NCI-H1436 treated with DMSO at 0.1 percent for 48 hours (cell line): ENCODE measurements around the gene DBN1.
"Not testable (repeated sequence)": the region's sequence is repeated elsewhere in the genome, so short reads cannot be mapped to it uniquely, and the experiment has no call there.

Experiments
- DNase-seq: peaks from one replicate; lab custom pipeline; 2025; lab: John Stamatoyannopoulos, UW

DBN1 gene

DNA sequence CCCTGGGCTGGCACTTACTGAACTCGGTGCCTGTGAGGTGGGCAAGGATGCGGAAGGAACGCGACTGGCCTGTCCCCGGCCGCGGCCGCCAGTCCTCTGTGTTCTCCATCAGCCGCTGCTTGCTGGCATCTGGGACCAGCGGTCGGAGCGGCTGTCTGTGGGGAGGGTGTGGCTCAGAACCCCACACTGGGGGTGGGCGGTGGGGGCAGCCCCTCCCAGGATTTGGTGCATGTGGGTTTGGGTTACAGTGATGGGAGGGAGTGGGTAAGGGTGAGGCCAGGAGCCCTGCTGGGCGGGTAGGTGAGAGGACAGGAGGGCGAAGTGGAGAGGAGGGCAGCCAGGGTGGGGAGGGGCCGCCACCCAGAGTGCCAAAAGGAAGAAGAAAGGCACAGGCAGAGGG is 17.6 kb upstream of the DBN1 start:
- DNase-seq, result no peak

DNA sequence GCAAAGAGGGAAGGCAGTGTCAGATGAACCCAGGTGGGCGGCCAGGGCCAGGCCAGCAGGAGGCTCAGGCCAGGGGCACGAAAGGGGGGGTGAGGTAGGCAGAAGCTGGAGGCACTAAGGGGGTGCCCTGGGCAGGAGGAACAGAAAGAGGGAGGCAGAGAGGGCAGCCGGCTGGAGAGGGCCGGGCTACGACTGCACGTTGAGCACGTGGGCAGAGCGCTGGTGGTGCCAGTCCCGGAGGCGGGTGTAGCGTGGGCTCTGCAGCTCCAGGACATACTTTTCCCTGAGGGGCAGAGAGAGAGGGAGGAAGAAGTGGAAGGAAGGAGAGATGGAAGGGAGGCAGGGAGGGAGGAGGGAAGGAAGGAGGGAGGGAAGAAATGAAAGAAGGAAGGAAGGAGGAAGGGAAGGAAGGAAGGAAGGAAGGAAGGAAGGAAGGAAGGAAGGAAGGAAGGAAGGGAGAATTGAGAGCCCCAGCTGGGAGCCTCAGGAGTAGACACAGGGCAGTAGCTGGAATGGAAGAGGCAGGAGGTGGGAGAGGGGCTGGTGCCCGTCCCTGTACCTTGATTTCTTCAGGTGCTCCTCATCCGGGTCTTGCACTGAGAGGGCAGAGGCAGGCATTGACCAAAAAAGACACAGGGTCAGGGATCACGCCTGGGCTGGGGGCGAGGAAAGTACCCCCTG is 17.0 kb upstream of the DBN1 start:
- no peak for DNase-seq

DNA sequence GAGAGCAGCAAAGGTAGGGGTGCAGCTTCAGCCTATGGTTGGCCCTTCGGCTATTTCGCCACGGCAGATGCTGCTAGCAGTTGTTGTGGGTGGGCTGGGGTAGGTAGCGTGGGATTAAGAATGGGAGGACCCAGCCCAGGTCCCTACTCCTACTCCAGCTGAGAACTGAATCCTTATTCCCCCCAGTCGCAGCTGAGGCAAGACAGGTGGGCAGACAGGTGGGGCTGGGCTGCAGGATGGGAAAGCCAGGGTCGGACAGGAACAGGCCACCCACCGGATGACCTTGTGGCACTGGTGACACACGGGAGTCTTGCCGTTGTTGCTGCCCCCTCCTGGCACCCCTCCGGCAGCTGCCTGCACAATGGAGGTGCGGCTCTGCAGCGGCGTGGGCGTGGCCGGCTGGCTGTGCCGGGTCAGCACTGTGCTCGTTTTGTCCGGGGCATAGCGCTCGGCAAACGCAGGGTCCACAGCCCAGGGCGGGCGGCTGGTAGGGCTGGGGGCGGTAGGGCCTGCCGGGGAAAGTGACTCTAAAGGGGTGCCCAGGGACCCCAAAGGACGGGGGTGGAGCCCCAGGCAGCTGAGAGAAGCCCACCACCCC is 15.8 kb upstream of the DBN1 start:
- DNase-seq, result no peak

DNA sequence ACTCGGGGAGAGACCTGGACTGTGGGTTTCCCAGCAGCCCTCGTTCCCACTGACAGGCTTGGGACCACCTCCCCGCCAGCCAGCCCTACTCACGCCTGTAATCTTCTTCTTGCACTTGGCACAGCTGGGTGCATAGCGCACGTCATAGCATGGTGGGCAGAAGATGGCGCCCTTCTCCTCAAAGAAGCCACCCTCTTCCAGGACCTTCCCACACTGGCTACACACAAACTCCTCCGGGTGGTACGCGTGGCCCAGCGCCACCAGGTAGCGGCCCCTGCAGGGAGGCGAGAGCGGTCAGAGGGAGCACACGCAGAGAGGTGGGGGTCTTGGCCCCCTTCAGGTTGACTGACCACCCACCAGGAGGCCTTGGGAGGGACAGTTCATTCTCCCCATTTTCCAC is 14.5 kb upstream of the DBN1 start:
- no peak for DNase-seq

DNA sequence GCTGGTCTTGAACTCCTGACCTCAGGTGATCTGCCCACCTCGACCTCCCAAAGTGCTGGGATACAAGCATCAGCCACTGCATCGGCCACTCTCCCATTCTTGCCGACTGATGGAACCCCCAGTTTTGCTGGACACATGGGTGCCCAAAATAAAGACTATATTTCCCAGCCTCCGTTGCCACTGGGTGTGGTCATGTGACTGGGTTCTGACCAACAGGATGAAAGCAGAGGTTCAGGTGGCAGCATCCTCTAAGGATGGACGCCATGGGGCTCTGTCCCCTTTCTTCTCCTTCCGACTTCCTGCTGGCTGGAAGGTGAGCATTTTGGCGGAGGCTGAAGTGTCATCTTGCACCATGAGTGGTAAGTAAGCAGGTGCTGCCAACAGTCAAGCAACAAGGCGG is 13.7 kb upstream of the DBN1 start:
- no peak for DNase-seq

DNA sequence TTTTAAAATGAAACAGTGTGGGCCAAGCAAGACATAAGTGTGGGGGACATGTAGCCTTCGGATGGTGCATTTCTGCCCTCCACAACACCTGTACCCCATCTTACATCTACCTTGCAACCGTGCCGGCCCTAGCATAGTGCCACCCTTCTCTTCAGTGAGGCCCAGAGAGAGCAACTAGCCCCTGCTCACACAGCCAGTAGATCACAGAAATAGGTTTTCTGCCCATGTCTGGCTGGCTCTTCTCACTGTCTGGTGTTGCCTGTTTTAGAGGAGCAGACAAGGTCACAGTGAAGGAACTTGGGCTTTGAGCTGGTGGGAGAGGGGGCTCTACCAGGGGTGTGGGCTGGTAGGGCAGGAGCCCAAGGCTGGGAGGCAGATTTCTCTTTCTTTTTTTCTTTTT is 12.8 kb upstream of the DBN1 start:
- no peak for DNase-seq

DNA sequence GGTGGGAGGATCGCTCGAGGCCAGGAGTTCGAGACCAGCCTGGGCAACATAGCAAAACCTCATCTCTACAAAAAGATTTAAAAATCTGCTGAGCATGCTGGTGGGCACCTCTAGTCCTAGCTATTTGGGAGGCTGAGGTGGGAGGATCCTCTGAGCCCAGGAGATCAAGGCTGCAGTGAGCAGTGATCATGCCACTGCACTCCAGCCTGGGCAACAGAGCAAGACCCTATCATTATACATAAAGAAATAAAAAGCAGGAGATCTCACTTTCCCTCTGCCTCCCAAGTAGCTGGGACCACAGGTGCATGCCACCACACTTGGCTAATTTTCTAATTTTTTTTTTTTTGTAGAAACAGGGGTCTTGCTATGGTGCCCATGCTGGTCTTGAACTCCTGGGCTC is 12.3 kb upstream of the DBN1 start:
- DNase-seq, result not testable (repeated sequence)

DNA sequence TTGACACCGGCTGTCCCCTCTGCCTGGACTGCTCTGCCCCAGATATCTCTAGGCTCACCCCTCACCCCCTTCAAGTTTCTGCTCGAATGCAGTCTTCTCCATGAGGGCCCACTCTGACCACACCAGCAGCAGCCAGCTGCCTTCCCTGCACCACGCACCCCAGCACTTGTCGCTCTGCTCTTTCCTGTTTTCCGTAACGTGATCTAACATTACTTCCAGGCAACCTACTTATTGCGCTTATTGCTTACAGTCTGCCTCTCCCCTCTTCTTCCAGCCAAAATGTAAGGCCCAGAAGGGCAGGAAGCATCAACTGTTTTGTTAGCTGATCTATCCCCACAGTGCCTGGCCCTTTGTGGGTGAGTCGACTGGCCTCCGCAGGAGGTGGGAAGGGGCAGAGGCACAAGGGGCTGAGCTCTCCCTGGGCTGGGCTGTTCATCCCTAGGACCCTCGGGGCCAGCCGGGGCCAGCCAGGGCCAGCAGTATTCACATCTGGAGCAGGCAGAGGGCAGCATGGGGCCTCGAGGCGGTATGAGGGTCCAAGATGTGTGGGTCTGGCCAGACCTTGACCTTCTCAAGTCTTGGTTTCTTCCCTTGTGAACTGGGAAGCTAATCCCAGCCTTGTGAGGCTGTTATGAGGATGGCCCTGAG is 11.6 kb upstream of the DBN1 start:
- DNase-seq, result no peak

DNA sequence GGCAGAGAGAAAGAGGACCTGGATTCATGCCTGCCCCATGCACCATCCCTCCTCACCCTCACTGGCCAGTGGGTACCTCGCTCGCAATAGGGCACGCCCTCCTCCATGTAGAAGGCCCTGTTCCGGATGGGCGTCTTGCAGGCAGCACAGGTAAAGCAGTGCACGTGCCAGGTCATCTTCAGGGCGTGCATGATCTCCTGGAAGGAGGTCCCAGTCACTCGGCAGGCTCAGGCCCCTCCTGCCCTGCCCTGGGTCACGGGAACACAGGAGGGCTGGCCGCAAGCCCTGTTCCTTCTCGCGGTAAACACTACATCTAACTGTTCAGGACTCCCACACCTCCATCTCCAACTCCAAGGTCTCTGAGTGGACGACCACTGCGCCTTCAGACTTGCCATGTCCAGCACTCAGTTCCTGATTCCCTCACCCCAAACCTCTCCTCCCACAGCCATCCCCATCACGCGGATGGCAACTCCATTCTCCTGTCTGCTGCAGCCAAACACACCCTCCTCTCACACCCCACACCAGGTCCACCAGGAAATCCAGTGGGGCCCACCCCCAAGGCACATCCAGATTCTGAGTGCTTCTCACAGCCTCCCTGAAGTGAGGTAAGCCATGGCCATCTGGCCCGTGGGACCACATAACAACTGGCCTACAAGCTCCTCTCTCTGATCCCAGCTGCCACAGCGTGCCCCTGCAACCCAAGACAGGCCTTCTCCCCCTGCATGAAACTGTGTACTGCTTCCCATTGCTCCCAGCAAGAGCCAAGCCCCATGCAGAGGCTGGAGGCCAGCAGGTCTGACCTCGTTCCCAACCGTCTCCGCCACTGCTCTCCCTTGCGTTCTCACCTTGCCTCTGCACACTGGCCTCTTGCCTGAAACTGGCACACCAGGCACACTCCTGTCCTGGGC is 10.8 kb upstream of the DBN1 start:
- DNase-seq, result no peak

DNA sequence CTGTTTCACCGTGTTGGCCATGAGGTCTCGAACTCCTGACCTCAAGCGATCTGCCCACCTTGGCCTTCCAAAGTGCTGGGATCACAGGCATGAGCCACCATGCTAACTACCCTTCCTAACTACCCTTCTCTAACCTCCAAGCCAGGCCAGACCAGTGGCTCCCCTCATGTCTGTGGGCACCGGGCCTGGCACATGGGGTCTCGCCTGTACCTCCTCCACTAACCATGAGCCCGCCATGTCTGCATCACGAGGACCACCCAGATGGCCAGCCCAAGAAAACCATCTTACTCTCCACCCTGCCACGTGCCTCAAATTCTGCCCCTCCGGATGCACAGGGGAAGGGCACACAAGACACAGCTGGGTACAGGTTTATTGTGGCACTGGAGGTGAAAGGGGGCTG is 9.6 kb upstream of the DBN1 start:
- no peak for DNase-seq

DNA sequence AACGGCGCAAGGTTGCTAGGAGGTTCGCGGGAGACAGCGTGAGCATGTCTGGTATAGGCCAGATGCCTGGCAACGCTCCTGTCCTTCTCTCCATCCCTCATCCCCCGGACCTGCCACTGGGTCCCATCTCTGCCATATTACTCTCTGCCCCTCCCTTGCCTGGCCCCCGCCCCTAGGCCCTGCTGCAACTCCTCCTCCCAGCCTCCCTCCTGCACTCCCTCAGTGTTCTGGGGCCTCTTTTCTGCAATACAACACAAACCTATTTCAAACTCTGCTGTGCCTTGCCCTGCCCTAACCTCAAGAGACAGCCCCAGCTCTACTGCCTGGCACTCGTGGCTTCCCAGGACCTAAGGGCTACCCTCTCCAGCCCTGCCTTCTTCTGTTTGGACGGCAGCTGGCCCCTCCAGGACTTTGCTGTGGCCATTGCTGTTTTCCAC is 8.9 kb upstream of the DBN1 start:
- DNase-seq, result no peak

DNA sequence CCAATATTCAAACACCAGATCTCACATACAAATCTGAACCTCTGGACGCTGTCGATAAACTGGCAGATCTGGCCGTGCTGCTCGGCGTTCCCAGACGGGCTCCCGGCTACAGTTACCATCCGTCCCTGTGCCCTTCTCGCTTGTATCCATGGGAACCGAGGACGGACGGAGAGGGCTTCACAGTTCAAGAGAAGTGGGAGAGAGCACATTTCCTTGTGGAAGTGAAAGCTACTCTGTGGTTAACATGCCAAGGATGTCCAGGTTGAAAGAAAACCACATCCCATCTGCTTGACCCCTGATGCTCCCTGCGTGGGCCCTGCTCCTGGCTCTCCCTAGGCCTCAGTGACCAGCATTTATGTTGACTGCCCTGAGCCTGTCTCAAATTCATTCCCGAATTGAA is 6.3 kb upstream of the DBN1 start:
- DNase-seq, result no peak

DNA sequence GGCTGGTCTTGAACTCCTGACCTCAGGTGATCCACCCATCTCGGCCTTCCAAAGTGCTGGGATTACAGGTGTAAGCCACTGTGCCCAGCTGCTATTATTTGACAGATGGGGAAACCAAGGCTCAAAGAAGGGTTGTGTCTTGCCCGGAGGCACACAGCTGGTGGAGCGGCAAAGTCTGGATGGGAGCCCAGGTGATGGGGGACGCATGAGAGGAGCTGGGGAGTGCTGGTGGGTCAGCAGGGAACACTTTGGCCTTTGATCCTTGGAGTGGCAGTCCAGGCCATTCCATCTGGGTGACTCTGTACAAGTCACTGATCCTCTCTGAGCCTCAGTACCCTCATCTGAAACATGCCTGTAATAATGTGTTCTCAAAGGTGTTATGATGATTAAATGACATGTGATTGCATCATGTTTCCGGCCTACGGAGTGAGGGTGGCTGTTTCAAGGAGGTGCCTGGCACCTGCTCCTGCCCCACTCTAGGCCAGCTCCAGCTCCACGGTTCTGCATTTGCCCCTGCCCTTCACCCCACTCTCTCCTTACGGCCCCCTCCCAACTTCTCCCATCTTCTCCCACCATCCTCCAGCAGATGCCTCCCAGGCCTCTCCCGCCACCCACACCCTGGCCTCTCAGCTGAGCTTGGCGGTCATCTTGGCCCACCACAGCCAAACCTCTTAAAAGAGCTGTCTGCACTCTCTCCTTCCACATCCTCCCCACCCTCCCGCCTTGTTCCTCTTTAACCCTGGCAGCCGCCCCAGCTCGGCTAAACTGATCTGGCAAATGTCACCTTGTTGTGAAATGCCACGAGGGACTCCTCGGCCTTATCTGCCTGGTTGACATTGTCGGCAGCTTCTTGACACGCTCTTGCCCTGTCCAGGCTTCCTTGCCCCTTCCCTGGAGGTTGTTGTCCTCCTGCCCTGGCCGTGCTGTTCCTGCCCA is 5.5 kb upstream of the DBN1 start:
- DNase-seq, result no peak

DNA sequence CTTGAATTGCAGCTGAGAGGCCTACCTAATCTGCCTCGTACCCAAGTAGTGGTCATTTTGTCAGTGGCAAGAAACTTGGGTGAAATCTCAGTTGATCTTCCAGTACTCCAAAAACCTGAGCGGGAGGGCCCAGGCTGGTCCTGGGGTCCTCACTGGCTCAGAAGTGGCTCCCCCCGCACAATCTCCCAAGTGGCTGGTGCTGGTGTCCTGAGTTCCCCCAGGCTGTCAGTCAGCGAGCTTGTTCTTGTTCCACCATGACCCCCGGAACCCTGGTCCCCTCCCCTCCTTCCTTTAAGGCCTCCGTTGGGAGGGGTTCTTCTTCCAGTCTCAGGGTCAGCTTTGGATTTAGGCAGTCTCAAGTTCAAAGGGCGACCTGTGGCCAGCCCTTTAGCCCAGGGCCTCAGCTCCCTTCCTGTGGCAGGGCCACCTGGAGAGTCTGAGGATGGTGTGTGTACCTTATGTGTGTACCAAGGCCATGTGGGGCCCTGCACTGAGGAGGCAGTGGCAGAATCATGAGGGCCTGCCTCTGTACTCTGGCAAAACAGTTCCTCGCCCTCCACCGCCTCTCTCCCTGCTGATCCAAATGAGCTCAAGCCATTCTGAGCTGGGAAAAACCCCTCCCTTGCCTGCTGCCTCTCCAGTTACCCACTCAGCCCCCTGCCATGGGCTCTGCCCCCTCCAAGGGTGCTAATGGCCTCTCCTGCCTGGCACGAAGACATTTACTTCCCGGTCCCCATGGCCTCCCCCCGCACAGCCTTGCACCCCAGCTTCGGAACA is 4.5 kb upstream of the DBN1 start:
- no peak for DNase-seq

DNA sequence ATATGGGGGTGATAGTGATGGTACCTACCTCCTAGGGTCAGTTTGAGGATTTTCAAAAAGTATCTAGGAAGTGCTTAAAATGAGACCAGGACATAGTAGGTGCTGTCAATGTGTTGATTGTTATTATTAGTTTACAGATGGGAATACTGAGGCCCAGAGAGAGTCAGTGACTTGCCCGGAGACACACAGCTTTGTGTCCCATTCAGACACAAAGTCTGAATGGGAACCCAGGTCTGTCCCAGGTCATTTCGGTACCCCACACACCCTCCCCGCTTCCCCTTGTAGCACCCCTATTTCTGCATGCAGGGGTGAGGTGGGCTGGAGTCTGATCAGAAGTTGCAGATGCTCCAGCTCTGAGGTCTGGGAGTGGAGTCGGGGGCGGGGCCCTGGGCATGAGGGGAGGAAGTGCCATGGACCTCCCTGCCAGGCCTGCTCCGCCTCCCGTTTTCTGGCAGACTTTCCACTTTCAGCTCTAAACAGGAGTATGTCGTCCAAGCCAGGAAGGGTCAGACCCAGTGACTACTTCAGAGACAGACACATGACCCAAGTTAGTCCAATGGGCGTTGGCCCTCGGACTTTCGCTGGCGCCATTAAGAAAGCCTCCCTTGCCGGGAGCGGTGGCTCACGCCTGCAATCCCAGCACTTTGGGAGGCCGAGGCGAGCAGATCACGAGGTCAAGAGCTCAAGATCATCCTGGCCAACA is 3.2 kb upstream of the DBN1 start:
- DNase-seq, result no peak

DNA sequence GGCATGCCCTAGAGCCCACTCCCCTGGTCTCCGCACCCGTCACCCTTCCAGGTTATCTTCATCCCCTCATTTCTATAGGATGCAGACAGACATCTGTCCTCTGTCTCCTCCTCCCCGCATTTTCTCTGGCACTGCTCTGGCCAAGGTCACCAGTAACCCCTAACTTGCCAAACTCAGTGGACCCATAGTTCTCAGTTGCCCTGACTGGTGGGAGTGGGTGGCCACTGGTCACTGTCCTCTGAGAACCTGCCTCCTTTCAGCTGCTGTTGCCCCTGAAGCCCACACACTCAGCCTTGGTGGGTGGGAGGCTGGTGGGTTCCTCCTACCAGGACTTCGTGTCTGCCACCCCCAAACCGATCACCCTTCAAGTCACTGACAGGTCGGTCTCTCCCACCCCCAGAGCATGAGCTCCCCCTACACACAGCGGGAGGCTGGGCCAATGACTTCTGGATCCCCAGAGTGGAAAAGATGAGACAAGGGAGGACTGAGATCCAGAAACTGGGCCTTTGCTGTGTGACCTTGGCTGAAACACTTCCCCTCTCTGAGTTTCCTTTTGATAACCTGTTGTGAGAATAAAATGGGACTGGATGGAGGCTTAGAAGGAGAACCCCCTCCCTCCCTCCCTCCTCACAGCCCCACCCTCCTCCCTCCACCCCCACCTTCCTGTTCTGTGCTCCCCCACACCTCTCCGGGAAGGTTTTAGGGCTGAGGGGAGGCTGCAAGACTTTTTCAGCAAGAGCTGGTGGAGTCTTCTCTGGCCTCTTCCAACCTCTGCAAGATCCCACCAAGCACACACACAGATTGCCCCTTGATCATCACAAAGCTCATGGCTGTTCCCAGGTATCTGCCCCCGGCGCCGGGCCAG is 2.4 kb upstream of the DBN1 start:
- no peak for DNase-seq

DNA sequence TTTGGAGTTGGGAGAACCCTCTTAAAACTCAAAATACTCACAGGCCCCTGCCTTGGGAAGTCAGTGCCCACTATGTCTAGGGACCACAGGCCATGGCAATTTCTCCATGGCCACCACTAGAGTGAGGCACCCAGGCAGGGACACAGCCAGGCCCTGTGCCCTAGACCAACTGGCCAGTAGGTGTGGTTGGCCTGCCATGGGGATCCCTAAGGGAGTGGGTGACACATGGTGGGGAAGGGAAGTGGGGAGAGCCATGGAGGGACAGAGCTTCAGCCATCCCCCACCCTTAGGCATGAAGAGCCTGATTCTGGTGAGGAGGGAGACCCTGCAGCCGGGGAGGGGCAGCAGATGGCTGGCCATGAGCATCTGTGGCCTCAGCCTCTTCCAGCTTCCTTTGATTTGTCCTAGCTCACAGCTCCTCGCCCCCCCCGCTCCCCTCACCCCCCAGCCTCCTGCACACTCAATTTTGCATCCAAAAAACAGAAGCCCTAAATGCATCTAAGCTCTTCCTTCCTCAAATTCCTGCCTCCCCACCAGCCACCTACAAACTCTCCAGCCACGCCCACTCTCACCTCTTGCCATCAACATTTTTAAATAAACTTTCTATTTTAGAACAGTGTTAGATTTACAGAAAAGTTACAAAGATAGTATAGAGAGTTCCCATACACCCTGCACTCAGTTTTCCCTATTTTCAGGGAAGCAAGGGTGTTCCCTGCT is 1.6 kb upstream of the DBN1 start:
- no peak for DNase-seq

DNA sequence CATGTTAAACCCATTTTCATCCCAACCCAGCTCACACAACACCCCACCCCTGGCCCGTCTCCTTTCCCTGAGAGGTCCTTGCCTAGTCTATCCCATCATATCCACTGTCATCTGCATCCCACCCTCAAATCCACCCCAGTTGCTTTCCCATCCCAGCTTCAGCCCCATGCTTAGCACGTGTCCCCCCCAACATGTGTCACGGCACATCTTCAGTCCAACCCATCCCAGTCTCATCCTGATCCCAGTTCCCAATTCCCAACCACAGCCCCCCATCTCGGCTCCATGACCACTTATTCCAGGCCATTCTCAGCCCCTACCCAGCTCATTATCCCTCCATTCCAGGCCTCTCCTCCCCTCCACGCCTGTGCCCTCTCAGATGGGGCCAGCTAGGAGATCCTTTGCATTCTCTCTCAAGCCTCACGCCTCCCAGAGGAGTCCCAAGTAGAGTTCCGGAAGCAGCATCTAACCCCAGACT is 605 bp upstream of the DBN1 start:
- no peak for DNase-seq
